ENCODE results near the gene PBOV1. TPM values are rescaled to one million over a fixed set of nuclear protein-coding genes. Genes with fewer than 3 reads are reported as not detected.
"Not testable (repeated sequence)": the region's sequence is repeated elsewhere in the genome, so short reads cannot be mapped to it uniquely, and the experiment has no call there.

Gene PBOV1
- total RNA-seq, 1 donor from 2014 or later: not detected

DNA sequence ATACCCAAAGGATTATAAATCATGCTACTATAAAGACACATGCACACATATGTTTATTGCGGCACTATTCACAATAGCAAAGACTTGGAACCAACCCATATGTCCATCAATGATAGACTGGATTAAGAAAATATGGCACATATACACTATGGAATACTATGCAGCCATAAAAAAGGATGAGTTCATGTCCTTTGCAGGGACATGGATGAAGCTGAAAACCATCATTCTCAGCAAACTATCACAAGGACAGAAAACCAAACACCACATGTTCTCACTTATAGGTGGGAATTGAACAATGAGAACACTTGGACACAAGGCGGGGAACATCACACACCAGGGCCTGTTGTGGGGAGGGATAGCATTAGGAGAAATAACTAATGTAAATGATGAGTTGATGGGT is 5.8 kb downstream of the PBOV1 start:
- intact Hi-C loops (cut with micrococcal nuclease); DNase-seq; ATAC-seq: not testable (repeated sequence)

DNA sequence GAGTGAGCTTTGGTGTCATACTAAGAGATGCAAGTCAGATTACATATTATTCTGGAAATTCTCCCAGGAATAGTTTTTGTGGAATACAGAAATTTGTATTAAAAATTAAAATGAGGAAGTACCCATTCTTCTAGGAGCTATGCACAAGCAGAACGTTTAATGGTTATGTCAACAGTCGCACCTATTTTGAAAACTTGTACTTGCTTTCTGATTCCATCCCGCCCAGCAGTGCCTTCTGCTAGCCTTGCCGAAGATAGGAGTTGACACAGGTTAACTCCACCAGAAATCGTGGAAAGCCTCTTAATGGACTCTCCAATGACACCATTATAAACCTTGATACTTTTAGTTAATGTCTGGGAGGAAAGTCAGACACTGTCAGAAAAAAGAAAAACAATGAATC is 6.7 kb downstream of the PBOV1 start:
- intact Hi-C loops (cut with micrococcal nuclease): no loop called here
- ATAC-seq (no peak), DNase-seq (no peak)

- intact Hi-C loops (cut with micrococcal nuclease): no loop called here
- DNase-seq (no peak), ATAC-seq (no peak)
Observed at GRCh38 chr6:138211048-138211581, 7.2 kb downstream of the PBOV1 start.

GRCh38 chr6:138206862-138207261 is 11.4 kb downstream of the PBOV1 start:
- ATAC-seq (peak; percentile 72), DNase-seq (no peak)
- intact Hi-C loops (cut with micrococcal nuclease): no loop called here

GRCh38 chr6:138205437-138206094 is 12.7 kb downstream of the PBOV1 start:
- no peak for DNase-seq

GRCh38 chr6:138204792-138205384 is 13.4 kb downstream of the PBOV1 start:
- DNase-seq (no peak), ATAC-seq (no peak)
- intact Hi-C loops (cut with micrococcal nuclease): no loop called here

More at GRCh38 chr6:138205437-138206094, 12.7 kb downstream of the PBOV1 start:
- peak; percentile 88 for ATAC-seq
- intact Hi-C loops (cut with micrococcal nuclease): no loop called here

DNA sequence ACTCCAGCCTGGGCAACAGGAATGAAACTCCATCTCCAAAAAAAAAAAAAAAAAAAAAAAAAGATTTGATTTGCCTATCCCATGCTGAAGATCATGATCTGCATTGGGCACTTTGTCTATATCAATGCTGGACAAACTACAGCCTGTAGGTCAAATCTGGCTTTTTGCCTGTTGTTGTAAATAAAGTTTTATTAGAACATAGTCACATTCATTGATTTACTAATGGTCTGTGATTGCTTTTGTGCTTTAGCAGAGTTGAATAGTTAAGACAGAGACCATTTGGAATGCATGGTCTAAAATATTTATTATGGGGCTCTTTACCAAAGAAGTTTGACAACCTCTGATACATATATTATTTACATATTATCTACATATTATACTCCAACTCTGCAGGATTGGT is 14.0 kb downstream of the PBOV1 start:
- ATAC-seq: no peak
- DNase-seq: no peak
- intact Hi-C loops (cut with micrococcal nuclease): no loop called here

DNA sequence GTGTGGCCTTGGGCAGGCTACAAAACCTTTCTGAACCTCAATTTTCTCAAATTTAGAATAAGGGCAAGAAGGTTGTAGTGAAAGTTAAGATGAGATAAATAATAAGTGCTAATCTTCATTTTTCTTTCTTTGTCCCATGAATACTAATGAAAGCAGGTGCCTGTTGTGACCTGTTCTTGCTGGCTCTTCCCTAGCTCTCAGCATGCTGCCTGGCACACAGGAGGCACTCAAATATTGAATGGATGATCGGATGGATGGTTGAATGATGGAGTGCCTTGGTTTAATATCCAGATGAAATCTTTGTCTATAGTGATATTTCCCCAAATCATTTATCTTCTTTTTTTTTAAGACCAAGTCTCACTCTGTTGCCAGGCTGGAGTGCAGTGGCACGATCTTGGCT is 15.0 kb downstream of the PBOV1 start:
- DNase-seq (no peak), ATAC-seq (no peak)
- intact Hi-C loops (cut with micrococcal nuclease): no loop called here

GRCh38 chr6:138201836-138202235 is 16.5 kb downstream of the PBOV1 start:
- ATAC-seq (no peak), DNase-seq (no peak)
- intact Hi-C loops (cut with micrococcal nuclease): no loop called here

DNA sequence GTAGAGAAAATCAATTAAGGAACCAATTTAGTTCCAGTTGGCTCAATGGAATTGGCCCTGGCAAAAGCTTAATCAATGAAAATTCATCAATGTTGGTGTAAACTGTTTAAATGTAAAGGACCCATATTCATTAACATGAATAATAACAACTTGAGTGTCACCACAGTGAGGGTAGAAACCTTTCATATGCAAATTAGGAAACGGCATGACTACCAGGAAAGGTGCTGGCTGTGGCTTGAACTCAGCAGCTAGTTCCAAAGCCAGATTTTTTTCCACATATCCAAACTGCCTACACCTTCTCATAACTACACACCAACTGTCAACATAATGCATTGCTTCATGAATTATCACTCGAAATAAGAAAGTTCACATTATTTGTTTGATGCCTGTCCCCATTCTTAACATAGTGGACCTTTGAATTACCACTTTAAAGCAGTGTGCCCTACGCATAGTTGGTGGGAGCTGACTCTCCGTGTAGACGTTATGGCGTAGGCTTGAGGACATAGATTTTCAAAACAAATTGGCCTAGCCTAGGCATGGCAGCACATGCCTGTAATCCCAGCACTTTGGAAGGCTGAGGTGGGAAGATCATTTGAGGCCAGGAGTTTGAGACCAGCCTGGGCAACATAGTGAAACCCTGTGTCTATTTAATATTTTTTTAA is 19.7 kb downstream of the PBOV1 start:
- no peak for ATAC-seq
- intact Hi-C loops (cut with micrococcal nuclease): no loop called here
- DNase-seq: no peak

DNA sequence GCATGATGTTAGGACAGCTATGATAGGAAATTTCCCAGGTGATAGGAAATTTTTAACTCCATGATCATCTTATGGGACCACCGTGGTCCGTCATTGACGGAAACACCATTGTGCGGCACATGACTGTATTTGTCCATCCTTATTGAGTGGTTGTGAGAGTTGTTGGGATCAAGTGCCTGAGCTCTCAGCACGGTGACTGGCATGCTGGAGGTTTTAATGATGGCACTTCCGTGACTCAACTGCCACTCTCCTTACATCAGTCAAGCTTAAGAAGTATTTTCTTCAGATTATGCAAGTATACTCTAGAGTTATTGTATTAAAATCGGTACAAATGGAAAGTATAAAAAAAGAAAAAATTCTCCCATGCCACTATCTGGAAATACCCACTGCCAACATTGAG is 20.7 kb downstream of the PBOV1 start:
- ATAC-seq: no peak
- DNase-seq: no peak
- intact Hi-C loops (cut with micrococcal nuclease): no loop called here

DNA sequence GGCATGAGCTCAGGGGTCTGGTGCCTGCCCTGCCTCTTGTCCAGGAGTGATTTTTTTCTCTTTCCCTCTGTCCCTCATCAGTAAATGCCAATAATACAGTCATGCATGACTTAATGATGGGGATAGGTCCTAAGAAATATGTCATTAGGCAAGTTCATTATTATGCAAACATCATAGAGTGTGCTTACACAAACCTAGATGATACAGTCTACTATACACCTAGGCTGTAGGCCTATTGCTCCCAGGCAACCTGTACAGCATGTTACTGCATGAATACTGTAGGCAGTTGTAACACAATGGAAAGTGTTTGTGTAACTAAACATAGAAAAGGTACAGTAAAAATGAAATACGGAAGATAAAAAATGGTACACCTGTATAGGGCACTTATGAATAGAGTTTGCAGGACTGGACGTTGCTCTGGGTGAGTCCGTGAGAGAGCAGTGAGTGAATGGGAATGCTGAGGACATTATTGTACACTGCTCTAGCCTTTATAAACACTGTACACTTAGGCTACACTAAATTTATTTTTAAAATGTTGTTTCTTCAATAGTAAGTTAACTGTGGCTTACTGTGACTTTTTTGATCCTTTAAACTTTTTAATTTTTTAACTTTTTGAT is 22.1 kb downstream of the PBOV1 start:
- ATAC-seq: no peak
- intact Hi-C loops (cut with micrococcal nuclease): no loop called here
- no peak for DNase-seq

DNA sequence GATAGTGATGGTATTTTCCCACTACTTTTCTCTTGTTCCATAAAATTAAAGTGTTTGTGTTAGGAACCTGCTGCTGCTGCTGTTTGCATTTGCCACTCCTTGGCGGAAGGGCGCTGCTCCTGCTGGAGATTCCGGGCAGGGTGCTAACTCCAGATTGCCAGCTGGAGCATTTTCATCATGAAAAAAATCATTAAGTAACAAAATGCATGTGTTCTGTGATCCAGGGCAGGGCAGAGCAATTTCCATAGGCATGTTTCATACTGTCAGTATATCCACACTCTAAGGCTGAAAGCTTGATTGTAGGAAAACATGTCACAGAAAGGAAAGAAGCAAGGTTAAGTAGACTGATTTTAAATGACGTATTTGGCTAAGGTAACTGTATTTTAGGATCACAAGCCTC is 24.0 kb downstream of the PBOV1 start:
- intact Hi-C loops (cut with micrococcal nuclease): no loop called here
- ATAC-seq (no peak), DNase-seq (no peak)

GRCh38 chr6:138188278-138188941 is 29.9 kb downstream of the PBOV1 start:
- ATAC-seq: no peak
- intact Hi-C loops (cut with micrococcal nuclease): no loop called here
- no peak for DNase-seq

DNA sequence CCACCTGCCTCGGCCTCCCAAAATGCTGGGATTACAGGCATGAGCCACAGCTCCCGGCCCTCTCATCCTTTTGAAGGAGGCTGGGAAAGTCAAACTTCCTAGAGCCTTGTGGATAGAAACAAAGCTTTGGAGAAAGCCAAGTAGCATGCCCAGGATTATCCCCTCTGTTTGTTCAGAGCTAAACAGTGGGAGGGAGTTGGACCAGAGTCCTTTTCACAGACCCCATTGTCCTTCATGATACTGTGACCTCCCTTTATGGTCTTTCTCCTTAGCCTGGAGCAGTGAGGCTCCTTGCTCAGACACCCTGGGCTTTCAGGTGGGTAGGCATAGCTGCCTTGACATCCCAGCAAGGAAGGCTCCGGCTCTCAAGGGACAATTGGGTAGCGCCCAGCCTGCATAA is 31.1 kb downstream of the PBOV1 start:
- DNase-seq (no peak), ATAC-seq (no peak)
- intact Hi-C loops (cut with micrococcal nuclease): no loop called here

DNA sequence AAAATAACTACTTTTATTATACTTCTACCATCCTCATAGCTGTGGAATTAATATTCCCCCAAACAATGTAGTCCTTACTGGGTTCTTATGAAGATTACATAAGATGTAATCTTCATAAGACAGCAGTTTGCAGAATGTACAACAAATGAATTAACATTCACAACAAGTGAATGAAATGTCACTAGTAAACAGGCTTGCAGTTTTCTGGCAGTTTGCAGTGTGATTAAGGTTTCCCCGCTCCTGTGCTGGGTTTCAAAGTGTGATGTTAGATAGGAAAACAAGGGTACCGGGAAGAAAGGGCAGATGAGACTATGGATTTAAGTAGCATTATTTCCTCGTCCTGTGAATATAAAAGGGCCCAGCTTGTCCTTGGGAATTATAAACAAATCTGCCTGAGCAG is 34.1 kb downstream of the PBOV1 start:
- ATAC-seq: no peak
- DNase-seq: no peak
- intact Hi-C loops (cut with micrococcal nuclease): no loop called here

GRCh38 chr6:138183790-138184134 is 34.5 kb downstream of the PBOV1 start:
- no peak for ATAC-seq
- no peak for DNase-seq
- intact Hi-C loops (cut with micrococcal nuclease): no loop called here

DNA sequence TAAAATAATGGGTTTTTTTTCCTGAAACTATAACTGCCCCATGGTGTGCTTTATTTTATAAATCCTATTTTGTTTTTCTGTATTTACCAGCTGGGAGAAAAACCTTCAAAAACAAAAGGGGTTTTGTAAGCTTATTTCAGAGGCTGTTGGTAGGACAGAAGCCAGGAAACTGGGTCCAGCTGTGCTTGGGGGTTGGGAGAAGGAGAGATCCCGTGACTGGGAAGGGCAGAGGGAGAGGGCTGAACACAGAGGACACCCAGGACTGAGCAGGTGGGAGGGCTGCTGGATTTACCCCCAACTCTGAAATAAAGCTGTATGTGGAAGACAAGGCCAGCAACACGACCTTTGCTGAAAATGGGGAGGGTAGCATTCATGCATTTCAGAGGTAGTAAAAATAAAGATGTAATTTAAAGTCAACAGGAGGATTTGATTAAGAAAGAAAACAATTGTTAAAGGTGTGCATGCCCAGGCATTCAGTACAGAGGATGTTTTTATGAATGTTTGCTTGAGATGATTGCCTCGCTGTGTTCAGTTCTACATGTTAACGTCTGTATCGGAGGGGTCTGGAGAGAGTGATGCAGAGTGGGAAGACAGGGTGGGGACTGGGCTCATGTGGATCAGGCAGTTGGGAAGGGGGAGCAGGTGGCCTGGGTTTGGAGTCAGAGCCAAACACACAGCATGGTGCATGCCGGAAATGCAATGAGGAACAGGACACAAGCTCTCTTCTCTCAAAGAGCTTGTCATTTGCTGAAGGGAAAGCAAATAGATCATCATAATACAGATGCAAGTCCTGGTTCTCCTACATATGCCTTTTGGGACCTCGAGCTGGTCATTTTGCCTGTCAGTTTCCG is 35.1 kb downstream of the PBOV1 start:
- ATAC-seq (peak; percentile 34), DNase-seq (no peak)
- intact Hi-C loops (cut with micrococcal nuclease): no loop called here

Measured in left ventricle myocardium superior (tissue), 1 donor.